ENCODE data around the gene SEPTIN5.

Gene SEPTIN5

DNA sequence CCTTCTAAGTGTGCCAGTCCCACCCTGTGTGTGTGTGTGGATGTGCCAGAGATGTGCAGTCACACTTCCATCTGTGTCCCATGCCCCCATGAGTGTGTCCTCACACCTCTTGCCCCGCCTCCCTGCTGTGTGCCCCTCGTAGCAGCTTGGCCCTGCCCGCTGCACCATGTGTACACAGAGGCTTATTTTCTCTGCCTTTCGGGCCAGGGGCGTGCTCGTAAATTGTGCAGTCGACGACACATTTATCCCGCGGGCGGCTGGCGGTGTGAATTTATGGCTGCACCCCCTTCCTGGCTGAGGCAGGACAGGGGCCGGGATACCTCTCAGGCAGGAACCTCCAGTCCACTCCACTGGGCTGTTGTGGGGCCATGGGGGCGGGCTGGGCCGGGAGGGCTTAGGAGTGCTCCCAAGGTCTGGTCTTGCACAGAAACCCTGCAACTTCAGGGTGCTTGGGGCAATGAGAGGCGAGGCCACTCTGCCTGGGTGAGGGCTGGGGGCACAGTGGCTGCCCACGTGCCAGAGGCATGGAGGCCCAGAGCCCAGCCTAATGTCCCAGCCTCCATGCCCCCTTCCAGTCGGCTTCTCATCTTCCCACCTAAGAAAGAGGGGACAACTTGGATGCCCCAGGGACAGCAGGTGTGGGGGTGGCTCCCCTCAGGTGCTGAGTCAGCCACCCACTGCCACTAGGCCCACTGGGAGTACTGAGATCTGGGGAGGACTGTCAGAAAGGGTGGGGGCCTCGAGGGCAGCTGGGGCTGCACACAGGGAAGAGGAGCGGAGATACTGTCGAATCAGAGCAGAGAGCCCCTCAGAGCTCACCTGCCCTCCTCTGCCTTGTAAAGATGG lies 21.6 kb downstream of the SEPTIN5 start:
- DNase-seq, result no peak

DNA sequence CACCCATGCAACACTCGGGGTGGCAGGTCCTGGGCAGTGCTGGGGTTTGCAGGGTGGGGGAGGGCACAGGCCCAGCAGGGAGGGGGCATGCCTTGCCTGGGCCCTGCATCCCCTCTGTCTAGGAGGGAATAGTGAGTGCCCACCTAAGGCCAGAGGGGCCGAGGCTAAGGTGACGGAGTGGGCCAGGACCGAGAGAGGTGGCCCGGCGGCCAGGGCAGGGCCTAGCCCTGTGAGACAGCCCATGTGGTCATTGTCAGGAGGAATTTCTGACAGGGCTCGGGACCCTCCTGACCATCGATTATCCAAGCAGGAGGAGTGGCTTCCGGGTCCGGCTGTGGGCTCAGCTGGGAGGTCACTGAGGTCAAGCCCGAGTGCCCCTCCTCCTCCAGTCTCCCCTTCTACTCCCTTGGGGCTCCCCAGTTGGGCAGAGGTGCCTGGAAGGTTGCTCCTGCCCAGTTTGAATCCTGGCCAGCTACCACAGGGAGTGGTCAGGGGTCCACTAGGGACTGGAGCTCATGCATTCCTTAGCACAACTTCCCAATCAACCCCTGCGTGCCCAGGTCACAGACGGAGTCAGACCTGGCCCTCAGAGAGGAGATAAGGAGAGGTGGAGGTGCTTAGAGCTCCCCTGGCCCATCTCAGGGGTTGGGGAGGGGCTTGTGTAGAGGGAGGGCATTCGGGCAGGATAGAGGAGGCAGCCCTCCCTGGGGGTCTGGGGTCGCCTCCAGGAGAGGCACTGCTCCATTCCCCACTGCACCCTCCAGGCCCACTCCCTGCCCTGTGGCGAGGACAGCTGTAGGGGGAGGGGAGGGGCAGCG lies 23.8 kb downstream of the SEPTIN5 start:
- no peak for DNase-seq

- no peak for DNase-seq
Measured at GRCh38 chr22:19738664-19739447, 24.6 kb downstream of the SEPTIN5 start.

DNA sequence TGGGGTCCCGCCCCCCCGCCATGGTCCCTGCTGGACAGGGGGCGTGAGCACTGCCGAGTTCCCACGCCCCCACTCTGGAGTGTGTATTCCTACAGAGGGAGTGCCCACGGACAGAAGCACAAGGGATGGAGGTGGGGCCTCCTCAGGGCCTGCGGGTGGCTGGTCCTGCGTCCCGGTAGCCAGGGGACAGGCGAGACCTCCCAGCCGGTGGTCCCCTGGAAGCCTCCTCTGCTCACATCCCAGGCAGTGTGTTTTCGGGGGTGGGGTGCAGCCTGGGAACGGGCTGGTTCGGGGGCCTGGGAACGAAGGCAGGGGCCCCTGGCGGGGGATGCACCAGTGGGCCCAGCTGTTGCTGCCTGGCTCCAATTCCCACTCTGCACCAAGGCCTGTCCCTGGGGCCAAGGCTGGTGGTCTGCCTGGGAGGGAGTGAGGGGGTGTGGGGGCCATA lies 25.2 kb downstream of the SEPTIN5 start:
- DNase-seq, result no peak

- DNase-seq, result no peak
Measured at GRCh38 chr22:19739911-19740449, 25.7 kb downstream of the SEPTIN5 start.

DNA sequence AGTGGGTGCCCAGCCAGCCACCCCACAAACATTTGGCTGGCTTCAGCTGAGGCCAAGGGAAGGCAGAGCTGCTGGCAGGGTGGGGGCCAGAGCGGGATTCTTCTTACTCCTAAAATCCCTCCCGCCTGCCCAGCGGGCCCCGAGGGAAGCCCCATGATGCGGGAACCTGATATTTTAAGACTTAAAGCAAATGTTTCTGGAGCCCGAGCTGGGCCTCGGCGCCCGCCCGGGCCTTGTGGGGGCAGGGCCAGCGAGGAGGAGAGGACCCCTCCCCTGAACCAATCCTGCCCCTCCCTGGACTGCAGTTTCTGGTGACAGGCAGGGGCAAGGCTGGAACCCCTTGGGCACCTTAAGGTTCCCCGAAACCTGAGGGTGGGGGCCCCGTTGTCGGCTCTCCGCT lies 26.3 kb downstream of the SEPTIN5 start:
- no peak for DNase-seq

DNA sequence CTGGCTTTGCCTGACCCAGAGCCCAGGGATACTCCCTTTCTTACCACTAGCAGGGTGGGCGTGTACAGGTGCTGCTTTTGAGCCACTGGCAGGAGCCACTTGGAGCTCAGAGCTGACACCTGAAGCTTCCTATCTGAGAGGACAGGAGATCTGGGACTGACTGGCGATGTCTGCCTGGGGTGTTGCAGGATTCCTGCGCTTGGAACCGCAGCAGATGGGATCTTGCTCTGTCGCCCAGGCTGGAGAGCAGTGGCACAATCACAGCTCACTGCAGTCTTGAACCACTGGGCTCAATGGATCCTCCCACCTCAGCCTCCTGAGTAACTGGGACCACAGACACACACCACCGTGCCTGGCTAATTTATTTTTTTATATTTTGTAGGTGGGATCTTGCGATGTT lies 26.8 kb downstream of the SEPTIN5 start:
- DNase-seq, result no peak

- no peak for DNase-seq
Measured at GRCh38 chr22:19742160-19743066, 28.1 kb downstream of the SEPTIN5 start.

GRCh38 chr22:19743081-19743480 lies 28.8 kb downstream of the SEPTIN5 start:
- no peak for DNase-seq

DNA sequence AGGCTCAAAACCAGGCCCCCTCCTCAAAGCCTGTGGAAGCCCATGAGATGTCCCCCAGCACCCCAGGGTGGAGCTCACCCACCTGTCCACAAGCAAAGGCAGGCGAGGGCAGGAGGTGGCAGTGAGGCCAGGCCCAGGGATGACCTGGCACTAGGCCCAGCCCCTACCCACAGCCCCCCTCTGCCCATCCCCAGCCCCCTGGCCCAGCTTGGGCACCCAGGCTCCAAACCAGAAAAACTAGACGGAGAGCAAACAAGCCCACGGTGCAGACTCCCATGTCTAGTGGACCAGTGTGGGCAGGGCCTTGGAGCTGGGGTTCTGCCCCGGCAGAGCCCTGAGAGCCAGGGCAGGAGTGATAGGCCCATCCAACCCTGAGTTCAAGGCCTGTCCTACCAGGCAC lies 29.3 kb downstream of the SEPTIN5 start:
- DNase-seq, result no peak

DNA sequence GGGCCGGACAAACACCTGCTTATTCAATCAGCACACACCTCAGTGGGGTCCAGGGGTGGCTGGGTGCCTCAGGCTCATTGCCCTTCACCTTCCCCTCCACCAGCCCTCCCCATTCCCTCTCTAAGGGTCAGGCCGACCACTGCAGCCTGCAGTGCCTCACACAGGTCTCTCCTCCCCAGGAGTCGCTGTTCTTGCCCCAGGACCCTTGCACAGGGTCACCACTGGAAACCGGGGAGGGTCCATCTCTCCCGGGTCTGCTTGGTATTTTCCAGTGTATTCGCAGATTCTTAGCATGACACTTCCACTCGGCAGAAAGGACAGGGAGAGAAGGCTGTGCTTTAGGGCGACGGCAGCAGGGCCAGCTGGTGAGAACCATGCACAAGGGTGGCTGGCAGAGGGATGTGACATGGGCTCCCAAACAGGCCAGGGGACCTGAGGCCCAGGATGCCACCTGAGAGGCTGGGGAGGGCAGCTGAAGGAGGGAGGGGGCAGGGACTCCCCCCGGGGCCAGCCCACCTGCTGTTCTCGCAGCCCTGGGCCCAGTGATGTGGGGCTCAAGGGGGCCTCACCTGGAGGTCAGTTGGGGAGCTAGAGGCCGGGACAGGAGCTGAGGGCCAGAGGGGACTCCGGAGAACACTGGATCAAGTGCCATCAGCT lies 30.2 kb downstream of the SEPTIN5 start:
- DNase-seq, result no peak

GRCh38 chr22:19745155-19746101 lies 31.1 kb downstream of the SEPTIN5 start:
- no peak for DNase-seq

- DNase-seq, result no peak
Measured at GRCh38 chr22:19746726-19747125, 32.4 kb downstream of the SEPTIN5 start.

DNA sequence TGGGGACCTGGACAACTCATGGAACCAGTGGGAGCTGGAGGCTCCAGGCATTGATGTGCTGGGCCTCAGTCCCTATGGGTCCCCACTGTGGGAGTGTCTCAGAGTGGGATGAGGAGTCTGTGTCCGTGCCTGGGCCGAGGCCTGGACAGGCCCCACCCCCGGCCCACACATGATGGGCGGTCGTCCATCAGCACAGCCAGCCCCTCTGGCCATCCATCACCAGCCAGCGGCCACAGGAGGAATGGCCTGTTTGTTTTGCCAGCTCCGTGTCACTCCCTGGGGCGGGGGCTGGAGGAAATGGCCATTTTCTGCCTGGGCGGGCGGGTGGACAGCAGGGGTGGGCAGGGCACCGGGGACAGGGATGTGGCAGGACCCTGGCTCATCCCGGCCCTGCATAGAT lies 33.2 kb downstream of the SEPTIN5 start:
- DNase-seq, result no peak

GRCh38 chr22:19748139-19748538 lies 33.8 kb downstream of the SEPTIN5 start:
- DNase-seq, result no peak

- no peak for DNase-seq
Measured at GRCh38 chr22:19748991-19749664, 34.8 kb downstream of the SEPTIN5 start.

DNA sequence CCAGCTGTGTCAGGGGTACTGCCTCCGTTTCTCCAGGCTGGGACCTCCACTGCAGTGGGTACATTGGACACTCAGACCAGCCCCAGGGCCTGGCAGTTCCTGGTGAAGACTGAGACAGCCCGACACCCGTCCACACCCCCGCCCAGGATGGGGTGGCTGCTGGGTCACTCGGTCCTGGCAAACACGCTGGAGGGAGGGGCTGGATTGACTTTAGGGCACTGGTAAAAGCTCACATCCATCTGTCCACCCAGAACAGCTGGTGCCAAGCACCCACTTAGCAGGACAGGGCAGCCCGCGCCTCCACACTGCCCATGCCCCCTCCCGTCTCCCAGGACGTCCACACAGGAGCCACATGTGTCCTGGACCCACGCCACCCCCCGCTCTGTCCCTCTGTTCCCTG lies 35.6 kb downstream of the SEPTIN5 start:
- DNase-seq, result no peak

DNA sequence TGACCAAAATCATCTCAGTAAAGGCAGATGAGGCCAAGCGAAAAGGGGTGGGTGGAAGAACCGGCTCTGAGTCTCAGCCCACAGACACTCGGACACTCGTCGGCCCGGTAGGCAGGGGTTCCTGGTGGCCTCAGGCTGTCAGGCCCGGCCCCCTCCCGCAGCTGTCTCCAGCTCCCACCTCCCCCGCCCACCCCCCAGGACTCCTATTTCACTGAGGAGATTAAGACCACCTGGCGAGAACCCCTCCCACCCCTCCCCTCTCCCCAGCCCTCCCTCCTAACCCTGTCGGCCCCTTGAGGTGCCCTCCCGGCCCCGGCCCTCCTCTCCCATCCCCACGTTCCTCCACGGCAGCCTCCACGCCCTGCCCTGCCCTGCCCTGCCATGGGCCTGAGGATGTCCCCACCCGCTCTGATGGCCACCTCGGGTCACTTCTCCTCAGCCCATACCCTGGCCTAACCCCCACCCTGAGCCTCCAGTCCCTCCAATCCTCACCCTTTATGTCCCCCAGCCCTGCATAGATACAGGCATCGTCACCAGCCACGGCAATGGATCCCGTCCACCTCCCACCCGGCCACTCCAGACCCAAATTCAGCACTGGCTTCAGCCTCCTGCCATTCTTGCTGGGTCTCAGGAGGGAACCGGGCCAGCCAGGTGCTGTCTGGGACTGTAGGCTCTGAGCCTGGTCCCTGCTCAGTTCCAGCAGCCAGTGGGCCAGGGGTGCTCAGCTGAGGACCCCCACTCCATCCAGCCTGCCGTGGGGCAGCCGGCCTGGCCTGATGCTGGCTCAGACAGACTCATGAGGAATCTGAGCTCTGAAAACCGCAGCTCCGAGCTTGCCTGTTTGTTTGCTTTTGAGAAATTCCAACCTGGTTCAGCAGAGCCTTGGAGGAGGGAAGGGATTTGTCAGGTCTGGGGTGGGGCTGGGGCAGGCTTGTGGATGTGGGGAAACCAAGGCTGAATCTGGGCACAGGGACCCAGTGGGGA lies 36.5 kb downstream of the SEPTIN5 start:
- DNase-seq, result no peak

All from NCI-H2081 treated with DMSO at 0.1 percent for 48 hours (cell line).